ENCODE results near the gene CCDC182. TPM values are rescaled to one million over a fixed set of nuclear protein-coding genes. Genes with fewer than 3 reads are reported as not detected.
A peak's percentile ranks its signal among the peaks of the same experiment; 100 is the strongest.

The CCDC182 gene
- total RNA-seq, 1 experiment from 2014 or later, result not detected

- no peaks in the 10 kb centered on the region for H3K9me3 ChIP-seq (replicated peaks)
- H3K4me1 ChIP-seq, result peaks cover 4% of the 10 kb centered on the region; the same call in 1 of the 2 replicates
- H3K36me3 ChIP-seq, result no peaks in the 10 kb centered on the region
- H3K27ac ChIP-seq, result no peak overlapping the region
- no peaks in the 10 kb centered on the region for H3K27me3 ChIP-seq
- no peak overlapping the region for H3K4me3 ChIP-seq
- no peak for DNase-seq
Measured at GRCh38 chr17:57767561-57767960, 22.5 kb upstream of the CCDC182 start.

- Histone ChIP-seq H3K9me3 (replicated peaks) (no peaks in the 10 kb centered on the region), H3K27me3 (no peaks in the 10 kb centered on the region), H3K36me3 (no peaks in the 10 kb centered on the region), H3K27ac (no peak overlapping the region), H3K4me1 (peaks cover 12% of the 10 kb centered on the region; the same call in 1 of the 2 replicates), H3K4me3 (no peak overlapping the region)
- DNase-seq, result no peak
Measured at GRCh38 chr17:57766318-57766943, 21.3 kb upstream of the CCDC182 start.

GRCh38 chr17:57762452-57763395, 17.6 kb upstream of the CCDC182 start:
- Histone ChIP-seq H3K4me1 (peaks cover 12% of the 10 kb centered on the region; the same call in 1 of the 2 replicates), H3K4me3 (no peak overlapping the region), H3K27ac (no peak overlapping the region), H3K27me3 (no peaks in the 10 kb centered on the region), H3K9me3 (replicated peaks) (no peaks in the 10 kb centered on the region), H3K36me3 (no peaks in the 10 kb centered on the region)
- no peak for DNase-seq

- no peaks in the 10 kb centered on the region for H3K36me3 ChIP-seq
- no peaks in the 10 kb centered on the region for H3K27me3 ChIP-seq
- DNase-seq, result peak; percentile 54 to 56
- no peak overlapping the region for H3K27ac ChIP-seq
- H3K4me1 ChIP-seq, result peaks cover 12% of the 10 kb centered on the region; the same call in 1 of the 2 replicates
- no peaks in the 10 kb centered on the region for H3K9me3 ChIP-seq (replicated peaks)
- H3K4me3 ChIP-seq, result no peak overlapping the region
Measured at GRCh38 chr17:57761887-57762286, 16.8 kb upstream of the CCDC182 start.

- H3K4me3 ChIP-seq, result no peak overlapping the region
- H3K36me3 ChIP-seq, result no peaks in the 10 kb centered on the region
- H3K4me1 ChIP-seq, result peaks cover 12% of the 10 kb centered on the region; the same call in 1 of the 2 replicates
- no peaks in the 10 kb centered on the region for H3K9me3 ChIP-seq (replicated peaks)
- no peak overlapping the region for H3K27ac ChIP-seq
- DNase-seq, result no peak
- H3K27me3 ChIP-seq, result no peaks in the 10 kb centered on the region
Measured at GRCh38 chr17:57760046-57760445, 14.9 kb upstream of the CCDC182 start.

GRCh38 chr17:57758654-57759053, 13.6 kb upstream of the CCDC182 start:
- DNase-seq, result no peak
- no peak overlapping the region for H3K4me3 ChIP-seq
- H3K27ac ChIP-seq, result no peak overlapping the region
- H3K9me3 ChIP-seq (replicated peaks), result no peaks in the 10 kb centered on the region
- H3K36me3 ChIP-seq, result no peaks in the 10 kb centered on the region
- peaks cover 12% of the 10 kb centered on the region; the same call in 1 of the 2 replicates for H3K4me1 ChIP-seq
- H3K27me3 ChIP-seq, result no peaks in the 10 kb centered on the region

- Histone ChIP-seq H3K9me3 (replicated peaks) (no peaks in the 10 kb centered on the region), H3K4me1 (peaks cover 9% of the 10 kb centered on the region; the same call in 1 of the 2 replicates), H3K27ac (no peak overlapping the region), H3K36me3 (no peaks in the 10 kb centered on the region), H3K4me3 (no peak overlapping the region), H3K27me3 (no peaks in the 10 kb centered on the region)
- no peak for DNase-seq
Measured at GRCh38 chr17:57757735-57758134, 12.6 kb upstream of the CCDC182 start.

GRCh38 chr17:57756951-57757350, 11.9 kb upstream of the CCDC182 start:
- H3K27ac ChIP-seq, result no peak overlapping the region
- DNase-seq, result no peak
- H3K9me3 ChIP-seq (replicated peaks), result no peaks in the 10 kb centered on the region
- no peak overlapping the region for H3K4me3 ChIP-seq
- H3K27me3 ChIP-seq, result no peaks in the 10 kb centered on the region
- no peaks in the 10 kb centered on the region for H3K36me3 ChIP-seq
- peaks cover 5% of the 10 kb centered on the region; the same call in 1 of the 2 replicates for H3K4me1 ChIP-seq

GRCh38 chr17:57755480-57756070, 10.5 kb upstream of the CCDC182 start:
- Histone ChIP-seq H3K36me3 (no peaks in the 10 kb centered on the region), H3K9me3 (replicated peaks) (no peaks in the 10 kb centered on the region), H3K4me1 (no peaks in the 10 kb centered on the region), H3K27ac (no peak overlapping the region), H3K4me3 (no peak overlapping the region), H3K27me3 (no peaks in the 10 kb centered on the region)
- no peak for DNase-seq

GRCh38 chr17:57752031-57752905, 7.2 kb upstream of the CCDC182 start:
- Histone ChIP-seq H3K9me3 (replicated peaks) (no peaks in the 10 kb centered on the region), H3K4me3 (no peak overlapping the region), H3K4me1 (no peaks in the 10 kb centered on the region), H3K27ac (no peak overlapping the region), H3K27me3 (no peaks in the 10 kb centered on the region), H3K36me3 (no peaks in the 10 kb centered on the region)
- no peak for DNase-seq

GRCh38 chr17:57751348-57751971, 6.4 kb upstream of the CCDC182 start:
- Histone ChIP-seq H3K4me1 (no peaks in the 10 kb centered on the region), H3K27ac (no peak overlapping the region)

GRCh38 chr17:57750895-57751294, 5.8 kb upstream of the CCDC182 start:
- Histone ChIP-seq H3K4me3 (no peak overlapping the region), H3K9me3 (replicated peaks) (no peaks in the 10 kb centered on the region; the same call in 1 of the 2 replicates), H3K36me3 (no peaks in the 10 kb centered on the region), H3K27me3 (no peaks in the 10 kb centered on the region), H3K4me1 (no peaks in the 10 kb centered on the region), H3K27ac (no peak overlapping the region)
- no peak for DNase-seq

More at GRCh38 chr17:57751348-57751971, 6.4 kb upstream of the CCDC182 start:
- DNase-seq, result no peak
- Histone ChIP-seq H3K36me3 (no peaks in the 10 kb centered on the region), H3K27me3 (no peaks in the 10 kb centered on the region), H3K9me3 (replicated peaks) (no peaks in the 10 kb centered on the region; the same call in 1 of the 2 replicates), H3K4me3 (no peak overlapping the region)

- Histone ChIP-seq H3K36me3 (no peaks in the 10 kb centered on the region), H3K27ac (no peak overlapping the region), H3K27me3 (no peaks in the 10 kb centered on the region), H3K9me3 (replicated peaks) (no peaks in the 10 kb centered on the region; the same call in 1 of the 2 replicates), H3K4me1 (no peaks in the 10 kb centered on the region), H3K4me3 (no peak overlapping the region)
- DNase-seq, result no peak
Measured at GRCh38 chr17:57750109-57750871, 5.2 kb upstream of the CCDC182 start.

Measured in SJCRH30 (cell line).